Hindlimb muscle (tissue), 1 donor: Measurements from ENCODE around the gene SYNJ1. TPM values are rescaled to one million over a fixed set of nuclear protein-coding genes. Genes with fewer than 3 reads are reported as not detected.

Experiments used
- polyA plus RNA-seq: library from polyadenylated mRNA; unstranded; fragments of 120-200 nt; gene quantifications from one replicate; pipeline ENCODE4 v1.2.1, GENCODE V29; 2013; ENCODE audit not compliant: insufficient read length

The SYNJ1 gene
- polyA plus RNA-seq, 1 donor: 6.0 TPM

Other genes with a start within 250 kb of the SYNJ1 start
- 1.6 TPM for gene TCP10L, start 142.5 kb downstream of the SYNJ1 start, polyA plus RNA-seq
- 28.1 TPM for gene CFAP298, start 115.6 kb downstream of the SYNJ1 start, polyA plus RNA-seq
- 38.7 TPM for gene PAXBP1, start 43.7 kb upstream of the SYNJ1 start, polyA plus RNA-seq